PC-3 (cell line): ENCODE data around the gene EED.

ENCODE experiments used
- EZH2 ChIP-seq: fragments of 300-600 bp; sonication (generic); IDR thresholded peaks from one replicate; pipeline ENCODE4 v1.6.1; 2017; ENCODE audit warnings: antibody characterized with exemption, mild to moderate bottlenecking, low read length; ENCODE audit not compliant: unreplicated experiment
- EZH2phosphoT487 ChIP-seq: fragments of 300-600 bp; sonication (generic); IDR thresholded peaks from 2 replicates; pipeline ENCODE4 v1.6.1; 2018; ENCODE audit warnings: mild to moderate bottlenecking, antibody characterized with exemption, low read length, borderline replicate concordance
- TF ChIP-seq, protein P1 (sequence below): fragments of 300-600 bp; sonication (generic); conservative IDR thresholded peaks from 2 replicates; pipeline ENCODE4 v1.5.1; 2017; ENCODE audit warnings: antibody characterized with exemption, low read depth, mild to moderate bottlenecking, low read length

DNA sequence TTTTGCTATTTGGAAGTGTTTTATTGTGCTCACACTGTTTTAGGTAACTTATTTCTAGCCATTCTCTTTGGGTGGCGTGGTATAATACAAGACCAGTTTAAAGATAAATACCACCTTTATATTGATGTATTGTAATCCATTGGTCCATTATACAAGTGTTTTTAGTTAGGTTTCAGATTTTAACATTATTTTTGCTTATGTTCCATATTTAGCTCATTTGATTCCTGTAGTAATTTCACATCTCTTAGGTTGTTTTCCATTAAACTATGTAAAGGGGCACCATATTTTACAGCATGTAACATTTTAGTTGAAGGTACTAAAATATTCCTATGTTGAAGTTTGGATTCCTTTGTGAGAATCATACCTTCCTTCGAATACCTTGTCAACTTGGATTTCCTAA is 20.1 kb downstream of the EED start:
- TF ChIP-seq, protein P1, sequence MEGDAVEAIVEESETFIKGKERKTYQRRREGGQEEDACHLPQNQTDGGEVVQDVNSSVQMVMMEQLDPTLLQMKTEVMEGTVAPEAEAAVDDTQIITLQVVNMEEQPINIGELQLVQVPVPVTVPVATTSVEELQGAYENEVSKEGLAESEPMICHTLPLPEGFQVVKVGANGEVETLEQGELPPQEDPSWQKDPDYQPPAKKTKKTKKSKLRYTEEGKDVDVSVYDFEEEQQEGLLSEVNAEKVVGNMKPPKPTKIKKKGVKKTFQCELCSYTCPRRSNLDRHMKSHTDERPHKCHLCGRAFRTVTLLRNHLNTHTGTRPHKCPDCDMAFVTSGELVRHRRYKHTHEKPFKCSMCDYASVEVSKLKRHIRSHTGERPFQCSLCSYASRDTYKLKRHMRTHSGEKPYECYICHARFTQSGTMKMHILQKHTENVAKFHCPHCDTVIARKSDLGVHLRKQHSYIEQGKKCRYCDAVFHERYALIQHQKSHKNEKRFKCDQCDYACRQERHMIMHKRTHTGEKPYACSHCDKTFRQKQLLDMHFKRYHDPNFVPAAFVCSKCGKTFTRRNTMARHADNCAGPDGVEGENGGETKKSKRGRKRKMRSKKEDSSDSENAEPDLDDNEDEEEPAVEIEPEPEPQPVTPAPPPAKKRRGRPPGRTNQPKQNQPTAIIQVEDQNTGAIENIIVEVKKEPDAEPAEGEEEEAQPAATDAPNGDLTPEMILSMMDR: no peak
- no peak for TF ChIP-seq EZH2phosphoT487
- no peak for TF ChIP-seq EZH2
